Fibroblast of skin of left quadriceps (primary cell): ENCODE data around the gene PCGF3.
"Not testable (repeated sequence)": the region's sequence is repeated elsewhere in the genome, so short reads cannot be mapped to it uniquely, and the experiment has no call there.

Experiments
- DNase-seq, 2 experiments: peaks; one replicate each; pipeline ENCODE4 v3.0.0-alpha.2; 2013; ENCODE audit warnings: low read depth in 2 of 2

Gene PCGF3

DNA sequence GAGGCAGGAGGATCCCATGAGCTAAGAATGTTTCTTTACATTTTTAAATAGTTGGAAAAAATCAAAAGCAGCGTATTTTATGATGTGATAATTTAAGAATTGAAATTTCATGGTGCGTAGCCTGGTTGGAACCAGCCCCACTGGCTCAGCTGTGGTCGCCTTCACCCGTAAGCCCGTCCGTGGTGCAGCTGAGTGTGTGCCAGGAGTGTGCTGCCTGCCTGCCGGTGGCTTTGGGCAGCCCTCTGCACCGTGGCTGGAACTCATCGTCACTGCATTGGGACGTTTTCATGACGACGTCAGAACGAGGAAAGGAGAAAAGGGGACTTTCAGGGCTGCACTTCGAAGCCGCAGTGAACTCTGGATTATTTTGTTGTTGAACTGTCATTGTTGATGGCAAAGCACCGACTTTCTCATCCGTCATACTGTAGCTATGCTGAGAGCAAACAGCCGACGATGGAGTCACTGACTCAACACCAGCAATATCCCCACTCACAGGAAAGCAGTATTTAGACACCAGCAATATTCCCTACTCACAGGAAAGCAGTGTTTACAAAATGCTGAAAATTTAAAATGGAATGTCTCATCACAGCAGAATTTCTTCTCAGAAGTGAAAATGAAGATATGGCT, 35.1 kb downstream of the PCGF3 start:
- no peak for DNase-seq

- DNase-seq = no peak
These were observed 36.6 kb downstream of the PCGF3 start for GRCh38 chr4:742096-742741.

GRCh38 chr4:742742-743311, 37.2 kb downstream of the PCGF3 start:
- DNase-seq = no peak

- DNase-seq = no peak
These were observed 38.0 kb downstream of the PCGF3 start for GRCh38 chr4:743463-744211.

GRCh38 chr4:744212-744841, 38.7 kb downstream of the PCGF3 start:
- DNase-seq = no peak

DNA sequence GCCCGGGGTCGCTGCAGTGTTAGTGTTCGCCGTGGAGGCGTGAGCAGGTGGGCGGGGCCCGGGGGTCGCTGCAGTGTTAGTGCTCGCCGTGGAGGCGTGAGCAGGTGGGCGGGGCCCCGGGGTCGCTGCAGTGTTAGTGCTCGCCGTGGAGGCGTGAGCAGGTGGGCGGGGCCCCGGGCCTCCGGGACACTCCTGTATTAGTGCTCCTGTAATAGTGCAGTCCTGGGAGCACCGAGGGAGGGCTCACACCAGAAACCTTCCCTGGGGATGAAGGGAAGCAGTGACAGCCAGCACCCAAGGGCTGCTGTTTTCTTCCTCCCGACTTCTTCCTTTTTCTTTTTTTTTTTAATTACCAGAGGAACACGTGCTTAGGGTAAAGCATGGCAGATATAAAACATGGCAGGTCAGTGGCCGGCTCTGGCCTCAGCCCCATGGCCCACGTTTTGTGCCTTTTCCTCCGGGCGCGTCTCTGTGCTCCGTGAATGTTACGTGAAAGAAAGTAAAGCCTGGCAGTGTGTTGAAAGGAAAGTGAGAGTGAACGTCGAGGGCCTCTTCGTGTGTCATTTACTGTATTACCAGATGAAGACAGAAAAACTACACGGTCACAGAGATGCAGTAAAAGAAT, 42.0 kb downstream of the PCGF3 start:
- no peak for DNase-seq

GRCh38 chr4:748461-748860, 42.8 kb downstream of the PCGF3 start:
- DNase-seq = no peak

DNA sequence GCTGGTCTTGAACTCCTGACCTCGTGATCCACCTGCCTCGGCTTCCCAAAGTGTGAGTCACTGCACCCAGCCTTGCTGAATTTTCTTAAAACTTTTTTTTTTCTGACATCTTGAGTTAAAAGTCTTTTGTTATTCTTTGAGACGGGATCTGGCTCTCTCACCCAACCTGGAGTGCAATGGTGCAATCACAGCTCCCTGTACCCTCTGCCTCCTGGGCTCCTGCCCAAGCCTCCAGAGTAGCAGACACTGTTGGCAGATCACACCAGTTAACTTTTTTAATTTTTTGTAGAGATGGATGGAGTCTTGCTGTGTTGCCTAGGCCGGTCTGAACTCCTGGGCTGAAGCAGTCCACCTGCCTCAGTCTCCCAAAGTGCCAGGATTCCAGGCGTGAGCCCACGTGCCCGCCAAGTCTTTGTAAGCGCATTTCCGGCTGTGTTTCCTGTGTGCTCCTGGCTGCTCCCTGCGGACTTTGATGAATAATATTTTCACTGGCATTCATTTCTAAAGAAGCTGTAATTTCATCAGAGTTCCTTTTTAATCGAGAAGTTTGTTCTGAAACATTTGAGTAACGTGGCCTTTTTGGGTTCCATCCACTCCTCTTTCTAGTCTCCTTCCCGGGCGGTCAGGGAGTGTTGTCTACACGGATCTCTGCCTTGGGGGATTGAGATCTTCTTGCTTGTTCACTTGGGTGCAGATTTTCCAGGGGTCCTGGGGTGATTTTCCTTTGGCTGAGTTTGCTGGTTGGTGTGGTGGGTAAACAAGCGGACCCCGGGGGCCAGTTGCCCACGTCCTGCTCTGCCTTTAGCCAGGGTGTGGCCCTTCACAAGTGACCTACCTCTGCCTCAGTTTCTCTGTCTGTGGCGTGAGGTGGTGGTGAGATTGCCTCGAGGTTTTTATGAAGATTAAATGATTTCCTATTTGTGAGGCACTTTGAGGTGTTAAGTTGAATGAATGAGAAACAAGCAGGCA, 44.4 kb downstream of the PCGF3 start:
- no peak for DNase-seq

GRCh38 chr4:751676-752075, 46.0 kb downstream of the PCGF3 start:
- no peak for DNase-seq

DNA sequence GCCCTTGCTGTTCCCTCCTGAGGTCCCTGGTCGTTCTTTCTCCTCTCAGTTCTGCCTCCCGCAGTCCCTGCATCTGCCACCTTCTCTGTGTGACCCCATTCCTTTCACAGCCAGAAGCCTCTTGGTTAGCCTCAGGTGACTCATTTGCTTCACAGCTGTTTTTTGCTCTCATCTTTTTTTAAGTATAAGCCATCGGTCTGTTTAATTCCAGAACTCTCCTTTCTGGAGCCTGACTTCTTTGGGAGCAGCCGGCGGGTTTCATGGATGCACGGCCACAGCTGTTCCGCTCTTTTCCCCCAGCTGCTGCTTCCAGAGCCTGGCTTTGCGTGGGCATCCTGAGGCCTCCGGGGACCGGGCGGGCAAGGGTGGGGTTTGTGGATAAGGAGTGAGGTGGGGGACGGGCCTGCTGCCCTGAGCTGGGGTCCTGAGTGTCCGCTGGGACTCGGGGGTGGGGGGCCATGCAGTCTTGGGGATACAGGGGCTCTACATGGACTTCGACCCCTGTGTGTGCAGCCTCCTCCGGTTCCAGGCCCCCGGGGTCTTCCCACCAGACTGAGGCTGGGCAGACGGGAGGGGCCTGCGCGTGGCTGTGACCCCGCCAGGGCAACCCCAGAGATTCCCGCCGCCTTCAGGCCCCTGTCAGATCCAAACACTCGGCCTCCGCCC, 46.7 kb downstream of the PCGF3 start:
- no peak for DNase-seq

DNA sequence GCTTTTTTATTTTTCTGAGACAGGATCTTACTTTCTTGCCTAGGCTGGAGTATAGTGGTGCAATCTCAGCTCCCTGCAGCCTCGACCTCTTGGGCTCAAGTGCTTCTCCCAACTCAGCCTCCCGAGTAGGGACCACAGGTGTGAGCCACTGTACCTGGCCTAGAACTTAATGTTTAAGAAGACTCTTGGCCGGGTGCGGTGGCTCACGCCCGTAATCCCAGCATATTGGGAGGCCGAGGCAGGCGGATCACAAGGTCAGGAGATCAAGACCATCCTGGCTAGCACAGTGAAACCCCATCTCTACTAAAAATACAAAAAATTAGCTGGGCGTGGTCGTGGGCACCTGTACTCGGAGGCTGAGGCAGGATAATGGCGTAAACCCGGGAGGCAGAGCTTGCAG, 47.6 kb downstream of the PCGF3 start:
- not testable (repeated sequence) for DNase-seq

DNA sequence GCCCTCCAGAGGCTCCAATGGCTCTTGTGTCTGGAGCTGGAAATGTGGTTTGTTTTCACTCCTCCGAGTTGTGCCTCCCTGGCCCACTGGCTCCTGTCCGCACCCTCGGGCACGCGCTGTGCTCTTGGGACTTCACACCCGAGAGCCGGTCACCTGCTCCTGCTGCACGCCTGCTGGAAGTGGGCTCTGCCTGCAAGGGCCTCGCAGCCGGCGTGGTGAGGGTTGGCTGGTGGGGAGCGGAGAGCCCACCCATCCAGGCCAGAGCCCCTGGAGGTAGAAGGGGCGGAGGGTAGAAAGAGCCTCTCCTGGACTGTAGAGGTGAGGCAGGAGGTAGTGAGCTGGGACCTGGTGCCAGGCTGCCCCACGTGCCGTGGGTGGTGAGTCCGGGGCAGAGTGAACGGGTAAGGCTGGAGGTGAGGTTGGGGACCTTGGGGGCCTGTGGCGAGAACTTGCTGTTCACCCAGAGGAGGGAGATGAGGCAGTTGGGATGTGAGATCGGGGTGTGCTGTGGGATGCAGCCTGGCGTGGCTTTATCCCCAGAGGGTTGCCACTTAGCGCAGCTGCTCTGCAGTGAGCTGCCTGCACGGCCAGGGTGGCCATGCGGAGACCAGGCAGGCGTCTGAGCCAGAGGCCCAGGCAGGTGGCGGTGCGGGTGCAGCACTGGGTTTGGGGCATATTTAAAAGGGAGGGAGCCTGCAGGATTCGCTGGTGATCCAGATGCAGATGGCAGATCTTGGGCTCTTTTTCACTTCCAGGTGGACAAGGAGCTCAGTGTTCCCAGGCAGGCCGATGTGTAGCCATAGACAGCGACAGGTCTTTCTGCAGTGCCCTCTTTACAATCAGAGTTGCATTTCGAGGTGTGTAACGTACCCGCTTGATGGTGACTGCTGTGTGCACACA, 48.8 kb downstream of the PCGF3 start:
- DNase-seq = no peak

- DNase-seq = no peak
These were observed 51.5 kb downstream of the PCGF3 start for GRCh38 chr4:757111-757510.

GRCh38 chr4:759810-760209, 54.2 kb downstream of the PCGF3 start:
- DNase-seq = not testable (repeated sequence)

- DNase-seq = no peak
These were observed 55.0 kb downstream of the PCGF3 start for GRCh38 chr4:760616-761015.

- no peak for DNase-seq
These were observed 55.5 kb downstream of the PCGF3 start for GRCh38 chr4:761086-761485.

GRCh38 chr4:761739-762138, 56.1 kb downstream of the PCGF3 start:
- no peak for DNase-seq

- no peak for DNase-seq
These were observed 56.9 kb downstream of the PCGF3 start for GRCh38 chr4:762211-763190.
